ENCODE results near the gene STRBP. TPM values are rescaled to one million over a fixed set of nuclear protein-coding genes. Genes with fewer than 3 reads are reported as not detected.
A peak's percentile ranks its signal among the peaks of the same experiment; 100 is the strongest.

Gene STRBP
- total RNA-seq, 1 donor from 2014 or later = 99.4 TPM

- H3K36me3 ChIP-seq = peaks cover 8% of the 10 kb centered on the region
- peaks cover 4% of the 10 kb centered on the region for H4K20me1 ChIP-seq (ENCODE audit: low read depth)
- H3K27me3 Mint-ChIP-seq (ENCODE audit: insufficient read depth, low read depth) = no peaks in the 10 kb centered on the region
- no peak overlapping the region for H3K27ac ChIP-seq
- no peaks in the 10 kb centered on the region for H3K27me3 ChIP-seq
- no peak overlapping the region for H2AFZ ChIP-seq (replicated peaks)
- H3K9me3 ChIP-seq (ENCODE audit: low read depth) = no peaks in the 10 kb centered on the region
- H3K4me3 ChIP-seq = no peak overlapping the region
- TF ChIP-seq CTCF (IDR thresholded peaks at IDR 0.05) (no peak), EZH2 (IDR thresholded peaks at IDR 0.05) (no peak), EZH2phosphoT487 (IDR thresholded peaks at IDR 0.05) (no peak)
- DNase-seq (ENCODE audit: low spot score) = no peak
- no peak overlapping the region for H3K27ac Mint-ChIP-seq
- H3F3A ChIP-seq (ENCODE audit: low read depth) = no peaks in the 10 kb centered on the region
- no peaks in the 10 kb centered on the region for H3K9me3 Mint-ChIP-seq
- H3K9ac ChIP-seq = no peak overlapping the region
- no peak overlapping the region for H3K4me3 Mint-ChIP-seq
- H3K36me3 Mint-ChIP-seq = peaks cover 26% of the 10 kb centered on the region
- no peaks in the 10 kb centered on the region for H3K79me2 ChIP-seq (ENCODE audit: low read depth)
- H3K4me1 ChIP-seq = no peaks in the 10 kb centered on the region
- no peaks in the 10 kb centered on the region for H3K4me1 Mint-ChIP-seq
- H3K4me2 ChIP-seq = no peak overlapping the region
These were observed 162.9 kb downstream of the STRBP start for GRCh38 chr9:123105490-123105889.

GRCh38 chr9:123104807-123105206, 163.6 kb downstream of the STRBP start:
- Histone ChIP-seq H3K27me3 (no peaks in the 10 kb centered on the region), H3K36me3 (peaks cover 8% of the 10 kb centered on the region)
- H3K36me3 Mint-ChIP-seq = peaks cover 26% of the 10 kb centered on the region

GRCh38 chr9:123102375-123103113, 165.8 kb downstream of the STRBP start:
- H3K9me3 ChIP-seq (ENCODE audit: low read depth) = no peaks in the 10 kb centered on the region
- H3F3A ChIP-seq (ENCODE audit: low read depth) = peaks cover 8% of the 10 kb centered on the region
- H3K4me1 ChIP-seq = peaks cover 9% of the 10 kb centered on the region
- no peak overlapping the region for H3K9ac ChIP-seq
- H3K36me3 ChIP-seq = peaks cover 8% of the 10 kb centered on the region
- peaks cover under 1% of the 10 kb centered on the region for H3K4me1 Mint-ChIP-seq
- no peak for DNase-seq (ENCODE audit: low spot score)
- no peak overlapping the region for H3K4me3 ChIP-seq
- H3K79me2 ChIP-seq (ENCODE audit: low read depth) = no peaks in the 10 kb centered on the region
- H3K4me2 ChIP-seq = no peak overlapping the region
- no peak overlapping the region for H2AFZ ChIP-seq (replicated peaks)
- peaks cover 4% of the 10 kb centered on the region for H4K20me1 ChIP-seq (ENCODE audit: low read depth)
- no peaks in the 10 kb centered on the region for H3K27me3 Mint-ChIP-seq (ENCODE audit: insufficient read depth, low read depth)
- no peaks in the 10 kb centered on the region for H3K9me3 Mint-ChIP-seq
- no peaks in the 10 kb centered on the region for H3K27me3 ChIP-seq
- H3K27ac Mint-ChIP-seq = no peak overlapping the region
- TF ChIP-seq CTCF (IDR thresholded peaks at IDR 0.05) = peak; percentile 35
- no peak for TF ChIP-seq EZH2phosphoT487 (IDR thresholded peaks at IDR 0.05)
- peak overlapping the region; percentile 44 for H3K27ac ChIP-seq
- H3K36me3 Mint-ChIP-seq = peaks cover 36% of the 10 kb centered on the region
- H3K4me3 Mint-ChIP-seq = no peak overlapping the region

More at GRCh38 chr9:123104807-123105206, 163.6 kb downstream of the STRBP start:
- no peak overlapping the region for H3K4me3 ChIP-seq
- H3K4me2 ChIP-seq = no peak overlapping the region
- no peak overlapping the region for H2AFZ ChIP-seq (replicated peaks)
- Mint-ChIP-seq H3K27me3 (ENCODE audit: insufficient read depth, low read depth) (no peaks in the 10 kb centered on the region), H3K9me3 (no peaks in the 10 kb centered on the region), H3K27ac (no peak overlapping the region), H3K4me1 (no peaks in the 10 kb centered on the region), H3K4me3 (no peak overlapping the region)
- H3K4me1 ChIP-seq = no peaks in the 10 kb centered on the region
- TF ChIP-seq EZH2phosphoT487 (IDR thresholded peaks at IDR 0.05) = no peak
- no peak for TF ChIP-seq EZH2 (IDR thresholded peaks at IDR 0.05)
- no peak for TF ChIP-seq CTCF (IDR thresholded peaks at IDR 0.05)
- no peaks in the 10 kb centered on the region for H3F3A ChIP-seq (ENCODE audit: low read depth)
- no peaks in the 10 kb centered on the region for H3K79me2 ChIP-seq (ENCODE audit: low read depth)
- no peak for DNase-seq (ENCODE audit: low spot score)
- peaks cover 4% of the 10 kb centered on the region for H4K20me1 ChIP-seq (ENCODE audit: low read depth)
- no peak overlapping the region for H3K27ac ChIP-seq
- H3K9ac ChIP-seq = no peak overlapping the region
- no peaks in the 10 kb centered on the region for H3K9me3 ChIP-seq (ENCODE audit: low read depth)
